NB4 (cell line): Measurements from ENCODE around the gene P2RY2.

Experiments
- POLR2A ChIP-seq: IDR thresholded peaks from 2 replicates; pipeline ENCODE4 v1.6.1; 2011; ENCODE audit warnings: mild to moderate bottlenecking; ENCODE audit not compliant: insufficient read length; ENCODE audit errors: extremely low read depth
- TF ChIP-seq, protein P1 (sequence below): IDR thresholded peaks from one replicate; pipeline ENCODE4 v1.5.1; 2012; ENCODE audit warnings: low read depth, low read length
- TF ChIP-seq, protein P2 (sequence below): IDR thresholded peaks from 2 replicates; pipeline ENCODE4 v1.6.1; 2011; ENCODE audit warnings: low read depth, low read length

DNA sequence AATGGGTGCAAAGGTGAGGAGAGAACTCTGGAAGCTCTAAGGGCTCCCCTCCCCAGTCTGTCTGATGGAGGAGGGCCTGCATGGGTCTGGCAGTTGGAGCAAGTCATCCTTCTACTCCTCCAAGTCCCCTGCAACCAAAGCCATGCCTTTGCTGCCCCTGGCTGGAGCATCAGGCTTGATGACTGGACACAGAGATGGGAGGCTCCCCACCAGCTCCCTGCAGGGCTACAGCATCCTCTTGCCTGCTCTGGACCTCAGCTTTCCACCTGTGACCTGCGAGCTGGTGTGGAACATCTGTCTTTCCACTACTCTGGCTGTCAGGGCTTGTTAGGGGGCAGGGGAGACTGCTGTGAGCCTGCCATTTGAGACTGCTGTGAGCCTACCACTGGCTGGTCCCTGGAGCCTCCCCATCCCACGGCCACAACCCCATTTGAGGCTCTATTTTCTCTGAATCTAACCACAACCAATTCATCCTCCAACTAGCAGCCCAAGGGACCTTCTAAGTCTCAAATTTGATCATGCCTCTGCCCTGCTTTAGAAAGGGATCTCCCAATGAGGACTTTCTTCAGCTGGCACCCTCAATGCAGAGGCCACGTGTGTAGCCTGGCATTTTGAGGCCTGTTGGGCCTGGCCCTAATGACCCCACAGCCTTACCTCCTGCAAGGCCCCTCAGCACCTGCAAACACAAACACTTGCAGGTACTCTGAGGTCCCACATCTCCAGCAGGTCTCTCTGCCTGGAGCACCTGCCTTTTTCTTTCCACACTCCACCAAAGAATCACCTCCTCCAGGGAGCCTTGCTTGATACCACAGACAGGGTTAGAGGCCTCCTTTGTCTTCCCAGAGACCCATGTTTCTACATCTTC lies 63.9 kb downstream of the P2RY2 start:
- TF ChIP-seq, protein P1, sequence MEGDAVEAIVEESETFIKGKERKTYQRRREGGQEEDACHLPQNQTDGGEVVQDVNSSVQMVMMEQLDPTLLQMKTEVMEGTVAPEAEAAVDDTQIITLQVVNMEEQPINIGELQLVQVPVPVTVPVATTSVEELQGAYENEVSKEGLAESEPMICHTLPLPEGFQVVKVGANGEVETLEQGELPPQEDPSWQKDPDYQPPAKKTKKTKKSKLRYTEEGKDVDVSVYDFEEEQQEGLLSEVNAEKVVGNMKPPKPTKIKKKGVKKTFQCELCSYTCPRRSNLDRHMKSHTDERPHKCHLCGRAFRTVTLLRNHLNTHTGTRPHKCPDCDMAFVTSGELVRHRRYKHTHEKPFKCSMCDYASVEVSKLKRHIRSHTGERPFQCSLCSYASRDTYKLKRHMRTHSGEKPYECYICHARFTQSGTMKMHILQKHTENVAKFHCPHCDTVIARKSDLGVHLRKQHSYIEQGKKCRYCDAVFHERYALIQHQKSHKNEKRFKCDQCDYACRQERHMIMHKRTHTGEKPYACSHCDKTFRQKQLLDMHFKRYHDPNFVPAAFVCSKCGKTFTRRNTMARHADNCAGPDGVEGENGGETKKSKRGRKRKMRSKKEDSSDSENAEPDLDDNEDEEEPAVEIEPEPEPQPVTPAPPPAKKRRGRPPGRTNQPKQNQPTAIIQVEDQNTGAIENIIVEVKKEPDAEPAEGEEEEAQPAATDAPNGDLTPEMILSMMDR = no peak
- TF ChIP-seq POLR2A = no peak
- TF ChIP-seq, protein P2, sequence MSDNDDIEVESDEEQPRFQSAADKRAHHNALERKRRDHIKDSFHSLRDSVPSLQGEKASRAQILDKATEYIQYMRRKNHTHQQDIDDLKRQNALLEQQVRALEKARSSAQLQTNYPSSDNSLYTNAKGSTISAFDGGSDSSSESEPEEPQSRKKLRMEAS = no peak
